SK-N-SH treated with all-trans-retinoic acid at 6 μM for 48 hours (cell line): ENCODE measurements around the gene RUFY3.

ENCODE experiments used
- ATAC-seq: fragments of 200-7000 bp; cut with Tn5 transposase; 3 replicates; pipeline ENCODE4 v1.9.1; 2020; ENCODE audit warnings: mild to moderate bottlenecking, moderate library complexity
- ARNTL ChIP-seq: fragments of 450-650 bp; formaldehyde crosslinking; IDR thresholded peaks from 2 replicates; pipeline ENCODE4 v1.5.0; 2020; ENCODE audit warnings: low read depth, mild to moderate bottlenecking, moderate library complexity, borderline replicate concordance
- BACH2 ChIP-seq: fragments of 250-450 bp; sonication (Bioruptor Pico); IDR thresholded peaks from 2 replicates; pipeline ENCODE4 v1.9.0; 2021; ENCODE audit warnings: mild to moderate bottlenecking, borderline replicate concordance
- CSDC2 ChIP-seq: fragments of 250-450 bp; sonication (Bioruptor Pico); IDR thresholded peaks from 2 replicates; pipeline ENCODE4 v1.5.0; 2020; ENCODE audit warnings: mild to moderate bottlenecking, moderate library complexity
- ESRRG ChIP-seq: fragments of 250-450 bp; sonication (Bioruptor Pico); IDR thresholded peaks from 2 replicates; pipeline ENCODE4 v1.6.1; 2021; ENCODE audit warnings: mild to moderate bottlenecking
- GLIS3 ChIP-seq: fragments of 250-450 bp; sonication (Bioruptor Pico); IDR thresholded peaks from 2 replicates; pipeline ENCODE4 v1.5.0; 2020; ENCODE audit warnings: mild to moderate bottlenecking, moderate library complexity
- ISL1 ChIP-seq: fragments of 250-450 bp; sonication (Bioruptor Pico); IDR thresholded peaks from 2 replicates; pipeline ENCODE4 v2.1.2; 2022; ENCODE audit warnings: mild to moderate bottlenecking, moderate library complexity
- OSR1 ChIP-seq: fragments of 250-450 bp; sonication (Bioruptor Pico); IDR thresholded peaks from 2 replicates; pipeline ENCODE4 v1.8.0; 2022; ENCODE audit warnings: moderate library complexity, mild to moderate bottlenecking, inconsistent platforms
- PPARA ChIP-seq: fragments of 250-450 bp; sonication (Bioruptor Pico); IDR thresholded peaks from 2 replicates; pipeline ENCODE4 v1.5.0; 2020; ENCODE audit warnings: mild to moderate bottlenecking, borderline replicate concordance
- RARB ChIP-seq: fragments of 250-450 bp; sonication (Bioruptor Pico); IDR thresholded peaks from 2 replicates; pipeline ENCODE4 v1.8.0; 2021; ENCODE audit warnings: mild to moderate bottlenecking, moderate library complexity
- SNAI2 ChIP-seq: fragments of 250-450 bp; sonication (Bioruptor Pico); IDR thresholded peaks from 2 replicates; pipeline ENCODE4 v1.5.0; 2020; ENCODE audit warnings: mild to moderate bottlenecking, moderate library complexity
- TCF4 ChIP-seq: fragments of 250-450 bp; sonication (Bioruptor Pico); IDR thresholded peaks from 2 replicates; pipeline ENCODE4 v1.8.0; 2021; ENCODE audit warnings: mild to moderate bottlenecking, moderate library complexity, borderline replicate concordance
- ZC3H10 ChIP-seq: fragments of 250-450 bp; sonication (Bioruptor Pico); IDR thresholded peaks from 2 replicates; pipeline ENCODE4 v1.5.1; 2021; ENCODE audit warnings: mild to moderate bottlenecking, moderate library complexity
- ZFP3 ChIP-seq: fragments of 250-450 bp; sonication (Bioruptor Pico); IDR thresholded peaks from 2 replicates; pipeline ENCODE4 v1.5.0; 2020; ENCODE audit warnings: mild to moderate bottlenecking, moderate library complexity
- ZFP30 ChIP-seq: fragments of 450-650 bp; formaldehyde crosslinking; IDR thresholded peaks from 2 replicates; pipeline ENCODE4 v1.5.0; 2022; ENCODE audit warnings: mild to moderate bottlenecking, moderate library complexity
- ZNF565 ChIP-seq: fragments of 450-650 bp; formaldehyde crosslinking; conservative IDR thresholded peaks from 2 replicates; pipeline ENCODE4 v1.5.0; 2020; ENCODE audit warnings: low read depth, mild to moderate bottlenecking, moderate library complexity
- ZNF70 ChIP-seq: fragments of 450-650 bp; formaldehyde crosslinking; IDR thresholded peaks from 2 replicates; pipeline ENCODE4 v1.5.0; 2020; ENCODE audit warnings: mild to moderate bottlenecking, moderate library complexity
- ZNF8 ChIP-seq: fragments of 450-650 bp; formaldehyde crosslinking; IDR thresholded peaks from 2 replicates; pipeline ENCODE4 v1.5.0; 2020; ENCODE audit warnings: mild to moderate bottlenecking, moderate library complexity
- TF ChIP-seq, protein P1 (sequence below): fragments of 250-450 bp; sonication (Bioruptor Pico); IDR thresholded peaks from 2 replicates; pipeline ENCODE4 v1.5.1; 2020; ENCODE audit warnings: low read depth, mild to moderate bottlenecking, moderate library complexity
- TF ChIP-seq, protein P2 (sequence below): fragments of 250-450 bp; sonication (Bioruptor Pico); IDR thresholded peaks from 2 replicates; pipeline ENCODE4 v1.8.0; 2020; ENCODE audit warnings: mild to moderate bottlenecking, moderate library complexity, borderline replicate concordance
- TF ChIP-seq, protein P3 (sequence below): fragments of 250-450 bp; sonication (Bioruptor Pico); IDR thresholded peaks from 2 replicates; pipeline ENCODE4 v1.5.0; 2020; ENCODE audit warnings: mild to moderate bottlenecking, moderate library complexity

RUFY3 gene

DNA sequence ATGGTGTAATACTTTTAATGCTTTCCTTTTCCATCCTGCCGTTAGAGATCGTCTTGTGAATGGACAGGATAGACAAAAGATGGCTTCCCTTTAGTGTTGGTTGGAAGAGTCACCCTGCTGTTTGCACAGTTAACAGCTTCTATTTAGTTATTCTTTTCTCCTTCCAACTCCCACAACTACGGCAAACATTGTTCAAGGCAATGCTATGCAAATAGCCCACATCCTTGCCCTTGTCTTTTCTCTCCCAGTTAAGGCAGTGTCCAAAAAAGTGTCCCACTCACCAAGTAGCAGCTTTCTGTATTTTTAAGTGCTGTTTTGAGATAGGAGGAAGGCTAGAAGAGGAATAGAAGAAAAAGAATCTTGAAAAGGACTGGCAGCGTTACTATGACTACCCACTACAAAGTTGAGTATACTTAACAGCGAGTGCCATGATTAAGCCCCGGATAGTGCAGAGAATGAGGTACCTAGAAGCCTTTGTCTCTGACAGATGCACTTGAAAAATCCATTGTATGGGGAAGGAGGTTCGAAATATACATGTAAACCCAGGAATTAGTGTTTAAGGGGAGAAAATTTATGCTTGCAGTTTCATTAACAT lies 12.1 kb upstream of the RUFY3 start:
- no peak for ATAC-seq
- TF ChIP-seq TCF4 (no peak), SNAI2 (CRISPR knock-in tag) (no peak), ESRRG (no peak), ZNF565 (CRISPR knock-in tag) (no peak), BACH2 (CRISPR knock-in tag) (no peak), CSDC2 (CRISPR knock-in tag) (no peak), ZNF70 (no peak), ZNF8 (CRISPR knock-in tag) (no peak), ARNTL (CRISPR knock-in tag) (no peak), ZC3H10 (CRISPR knock-in tag) (no peak), ISL1 (CRISPR knock-in tag) (no peak)
- TF ChIP-seq, protein P1, sequence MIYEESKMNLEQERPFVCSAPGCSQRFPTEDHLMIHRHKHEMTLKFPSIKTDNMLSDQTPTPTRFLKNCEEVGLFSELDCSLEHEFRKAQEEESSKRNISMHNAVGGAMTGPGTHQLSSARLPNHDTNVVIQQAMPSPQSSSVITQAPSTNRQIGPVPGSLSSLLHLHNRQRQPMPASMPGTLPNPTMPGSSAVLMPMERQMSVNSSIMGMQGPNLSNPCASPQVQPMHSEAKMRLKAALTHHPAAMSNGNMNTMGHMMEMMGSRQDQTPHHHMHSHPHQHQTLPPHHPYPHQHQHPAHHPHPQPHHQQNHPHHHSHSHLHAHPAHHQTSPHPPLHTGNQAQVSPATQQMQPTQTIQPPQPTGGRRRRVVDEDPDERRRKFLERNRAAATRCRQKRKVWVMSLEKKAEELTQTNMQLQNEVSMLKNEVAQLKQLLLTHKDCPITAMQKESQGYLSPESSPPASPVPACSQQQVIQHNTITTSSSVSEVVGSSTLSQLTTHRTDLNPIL (CRISPR knock-in tag), result no peak
- TF ChIP-seq, protein P2, sequence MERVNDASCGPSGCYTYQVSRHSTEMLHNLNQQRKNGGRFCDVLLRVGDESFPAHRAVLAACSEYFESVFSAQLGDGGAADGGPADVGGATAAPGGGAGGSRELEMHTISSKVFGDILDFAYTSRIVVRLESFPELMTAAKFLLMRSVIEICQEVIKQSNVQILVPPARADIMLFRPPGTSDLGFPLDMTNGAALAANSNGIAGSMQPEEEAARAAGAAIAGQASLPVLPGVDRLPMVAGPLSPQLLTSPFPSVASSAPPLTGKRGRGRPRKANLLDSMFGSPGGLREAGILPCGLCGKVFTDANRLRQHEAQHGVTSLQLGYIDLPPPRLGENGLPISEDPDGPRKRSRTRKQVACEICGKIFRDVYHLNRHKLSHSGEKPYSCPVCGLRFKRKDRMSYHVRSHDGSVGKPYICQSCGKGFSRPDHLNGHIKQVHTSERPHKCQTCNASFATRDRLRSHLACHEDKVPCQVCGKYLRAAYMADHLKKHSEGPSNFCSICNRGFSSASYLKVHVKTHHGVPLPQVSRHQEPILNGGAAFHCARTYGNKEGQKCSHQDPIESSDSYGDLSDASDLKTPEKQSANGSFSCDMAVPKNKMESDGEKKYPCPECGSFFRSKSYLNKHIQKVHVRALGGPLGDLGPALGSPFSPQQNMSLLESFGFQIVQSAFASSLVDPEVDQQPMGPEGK (CRISPR knock-in tag), result no peak
- TF ChIP-seq, all 23 proteins: peak for 0

DNA sequence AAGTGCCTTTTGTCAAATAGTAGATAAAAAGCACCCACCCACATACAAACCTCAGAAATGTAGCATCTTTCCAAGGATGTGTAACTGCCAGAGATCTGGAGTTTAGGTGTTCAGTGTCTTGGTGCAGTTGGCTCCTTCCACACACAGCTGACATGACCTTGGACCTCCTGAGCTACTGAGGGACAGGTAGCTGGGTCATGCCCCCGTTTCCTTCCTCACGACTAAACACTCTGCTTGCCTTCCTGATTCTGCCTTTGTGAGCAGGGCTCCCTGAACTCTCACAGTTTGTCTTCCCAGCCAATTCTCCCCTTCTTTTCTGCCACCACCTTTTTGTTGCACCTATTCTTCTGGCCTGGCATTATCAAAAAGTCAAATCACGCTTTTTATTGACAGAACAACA lies 10.2 kb upstream of the RUFY3 start:
- TF ChIP-seq, protein P1 (CRISPR knock-in tag), result no peak
- TF ChIP-seq TCF4 (no peak), CSDC2 (CRISPR knock-in tag) (no peak), ZNF70 (no peak), ZNF565 (CRISPR knock-in tag) (no peak), GLIS3 (CRISPR knock-in tag) (no peak), ZFP30 (no peak), SNAI2 (CRISPR knock-in tag) (no peak)
- TF ChIP-seq, protein P3, sequence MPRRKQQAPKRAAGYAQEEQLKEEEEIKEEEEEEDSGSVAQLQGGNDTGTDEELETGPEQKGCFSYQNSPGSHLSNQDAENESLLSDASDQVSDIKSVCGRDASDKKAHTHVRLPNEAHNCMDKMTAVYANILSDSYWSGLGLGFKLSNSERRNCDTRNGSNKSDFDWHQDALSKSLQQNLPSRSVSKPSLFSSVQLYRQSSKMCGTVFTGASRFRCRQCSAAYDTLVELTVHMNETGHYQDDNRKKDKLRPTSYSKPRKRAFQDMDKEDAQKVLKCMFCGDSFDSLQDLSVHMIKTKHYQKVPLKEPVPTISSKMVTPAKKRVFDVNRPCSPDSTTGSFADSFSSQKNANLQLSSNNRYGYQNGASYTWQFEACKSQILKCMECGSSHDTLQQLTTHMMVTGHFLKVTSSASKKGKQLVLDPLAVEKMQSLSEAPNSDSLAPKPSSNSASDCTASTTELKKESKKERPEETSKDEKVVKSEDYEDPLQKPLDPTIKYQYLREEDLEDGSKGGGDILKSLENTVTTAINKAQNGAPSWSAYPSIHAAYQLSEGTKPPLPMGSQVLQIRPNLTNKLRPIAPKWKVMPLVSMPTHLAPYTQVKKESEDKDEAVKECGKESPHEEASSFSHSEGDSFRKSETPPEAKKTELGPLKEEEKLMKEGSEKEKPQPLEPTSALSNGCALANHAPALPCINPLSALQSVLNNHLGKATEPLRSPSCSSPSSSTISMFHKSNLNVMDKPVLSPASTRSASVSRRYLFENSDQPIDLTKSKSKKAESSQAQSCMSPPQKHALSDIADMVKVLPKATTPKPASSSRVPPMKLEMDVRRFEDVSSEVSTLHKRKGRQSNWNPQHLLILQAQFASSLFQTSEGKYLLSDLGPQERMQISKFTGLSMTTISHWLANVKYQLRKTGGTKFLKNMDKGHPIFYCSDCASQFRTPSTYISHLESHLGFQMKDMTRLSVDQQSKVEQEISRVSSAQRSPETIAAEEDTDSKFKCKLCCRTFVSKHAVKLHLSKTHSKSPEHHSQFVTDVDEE (CRISPR knock-in tag), result no peak
- TF ChIP-seq, protein P2 (CRISPR knock-in tag), result no peak
- ATAC-seq, result no peak

DNA sequence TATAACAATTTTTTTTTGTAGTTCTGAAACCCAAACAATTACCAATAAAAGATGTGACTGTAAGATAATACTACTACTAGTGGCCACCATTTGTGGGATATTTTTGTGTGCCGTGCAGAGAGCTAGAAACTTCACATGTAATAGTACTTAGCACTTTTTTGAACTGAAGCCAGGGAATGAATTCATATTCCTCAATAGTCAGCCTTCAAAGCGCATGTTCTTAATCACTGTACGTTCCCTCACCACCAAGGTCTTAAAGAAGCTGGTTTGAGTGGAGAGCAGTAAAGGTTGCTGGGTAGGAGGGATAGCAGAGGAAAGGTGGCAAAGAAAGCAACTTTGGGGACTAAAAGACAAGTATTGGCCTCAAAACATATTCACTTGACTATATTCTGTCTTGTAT lies 9.6 kb upstream of the RUFY3 start:
- peak; percentile 62 for ATAC-seq
- no peak for TF ChIP-seq OSR1
- no peak for TF ChIP-seq ESRRG
- TF ChIP-seq CSDC2 (CRISPR knock-in tag), result no peak
- no peak for TF ChIP-seq SNAI2 (CRISPR knock-in tag)
- TF ChIP-seq, protein P2 (CRISPR knock-in tag), result no peak
- no peak for TF ChIP-seq GLIS3 (CRISPR knock-in tag)
- TF ChIP-seq RARB (CRISPR knock-in tag), result no peak
- TF ChIP-seq ZNF70, result no peak
- TF ChIP-seq ZFP3 (CRISPR knock-in tag), result no peak
- no peak for TF ChIP-seq BACH2 (CRISPR knock-in tag)
- no peak for TF ChIP-seq PPARA (CRISPR knock-in tag)
